ENCODE measurements around the gene PLPPR2.
A peak's percentile ranks its signal among the peaks of the same experiment; 100 is the strongest.
"Not testable (repeated sequence)": the region's sequence is repeated elsewhere in the genome, so short reads cannot be mapped to it uniquely, and the experiment has no call there.

The PLPPR2 gene

GRCh38 chr19:11339254-11340098 lies 15.8 kb upstream of the PLPPR2 start, which contains the start of gene RAB3D:
Gene RAB3D (minus strand): TSS chr19:11339657. CDS start chr19:11337399, 2,258 bp downstream.
- Histone ChIP-seq H3K9me3 (ENCODE audit: control insufficient read depth, insufficient read depth, low read length) (no peaks in the 10 kb centered on the region), H3K79me2 (ENCODE audit: control insufficient read depth, low read length) (peaks cover 2% of the 10 kb centered on the region; the same call in 1 of the 2 replicates), H3K4me1 (ENCODE audit: control insufficient read depth, low read length) (peaks cover 19% of the 10 kb centered on the region), H3F3A (ENCODE audit: control insufficient read depth, insufficient read depth) (no peaks in the 10 kb centered on the region), H3K4me2 (ENCODE audit: low read length) (peak within 1 kb of the TSS; percentile 53), H3K4me3 (ENCODE audit: low read length) (peak within 1 kb of the TSS; percentile 76), H3K9me2 (replicated peaks; ENCODE audit: control insufficient read depth, low read length) (no peaks in the 10 kb centered on the region), H3K27me3 (ENCODE audit: control insufficient read depth, low read length) (no peaks in the 10 kb centered on the region), H3K27ac (ENCODE audit: low read depth, low read length) (no peak within 1 kb of the TSS), H4K20me1 (ENCODE audit: control insufficient read depth, insufficient read depth, low read depth, low read length) (no peaks in the 10 kb centered on the region), H3K36me3 (ENCODE audit: control insufficient read depth, low read length) (peaks cover 15% of the 10 kb centered on the region)
- TF ChIP-seq CTCF (IDR thresholded peaks at IDR 0.05; ENCODE audit: low read depth, low read length, poor library complexity, severe bottlenecking) (no peak), EZH2phosphoT487 (IDR thresholded peaks at IDR 0.05; ENCODE audit: borderline replicate concordance, low read length) (no peak)

- not testable (repeated sequence) for H3K9me3 ChIP-seq (ENCODE audit: control insufficient read depth, insufficient read depth, low read length); H3K79me2 ChIP-seq (ENCODE audit: control insufficient read depth, low read length); H4K20me1 ChIP-seq (ENCODE audit: control insufficient read depth, insufficient read depth, low read depth, low read length); H3K9me2 ChIP-seq (replicated peaks; ENCODE audit: control insufficient read depth, low read length); H3K27me3 ChIP-seq (ENCODE audit: control insufficient read depth, low read length); H3K27ac ChIP-seq (ENCODE audit: low read depth, low read length); H3F3A ChIP-seq (ENCODE audit: control insufficient read depth, insufficient read depth)
- H3K4me3 ChIP-seq (ENCODE audit: low read length), result peak overlapping the region; percentile 76
- H3K4me1 ChIP-seq (ENCODE audit: control insufficient read depth, low read length), result peaks cover 24% of the 10 kb centered on the region
- peak overlapping the region; percentile 53 for H3K4me2 ChIP-seq (ENCODE audit: low read length)
- peaks cover 15% of the 10 kb centered on the region for H3K36me3 ChIP-seq (ENCODE audit: control insufficient read depth, low read length)
These were observed 15.1 kb upstream of the PLPPR2 start for GRCh38 chr19:11340099-11340467.

- Histone ChIP-seq H3K4me2 (ENCODE audit: low read length) (no peak overlapping the region), H3K27me3 (ENCODE audit: control insufficient read depth, low read length) (no peaks in the 10 kb centered on the region), H3K36me3 (ENCODE audit: control insufficient read depth, low read length) (peaks cover 11% of the 10 kb centered on the region), H3K9me2 (replicated peaks; ENCODE audit: control insufficient read depth, low read length) (no peaks in the 10 kb centered on the region), H3K4me3 (ENCODE audit: low read length) (no peak overlapping the region), H3K9me3 (ENCODE audit: control insufficient read depth, insufficient read depth, low read length) (no peaks in the 10 kb centered on the region), H3K27ac (ENCODE audit: low read depth, low read length) (no peak overlapping the region), H3K4me1 (ENCODE audit: control insufficient read depth, low read length) (peaks cover 37% of the 10 kb centered on the region), H3K79me2 (ENCODE audit: control insufficient read depth, low read length) (peaks cover 14% of the 10 kb centered on the region), H4K20me1 (ENCODE audit: control insufficient read depth, insufficient read depth, low read depth, low read length) (no peaks in the 10 kb centered on the region), H3F3A (ENCODE audit: control insufficient read depth, insufficient read depth) (no peaks in the 10 kb centered on the region)
- TF ChIP-seq EZH2phosphoT487 (IDR thresholded peaks at IDR 0.05; ENCODE audit: borderline replicate concordance, low read length) (no peak), CTCF (IDR thresholded peaks at IDR 0.05; ENCODE audit: low read depth, low read length, poor library complexity, severe bottlenecking) (no peak)
These were observed 12.8 kb upstream of the PLPPR2 start for GRCh38 chr19:11342429-11342828.

GRCh38 chr19:11345122-11345803 lies 10.0 kb upstream of the PLPPR2 start:
- Histone ChIP-seq H3K27ac (ENCODE audit: low read depth, low read length) (no peak overlapping the region), H3K79me2 (ENCODE audit: control insufficient read depth, low read length) (peaks cover 14% of the 10 kb centered on the region), H3K4me1 (ENCODE audit: control insufficient read depth, low read length) (peaks cover 27% of the 10 kb centered on the region), H3K36me3 (ENCODE audit: control insufficient read depth, low read length) (peaks cover 11% of the 10 kb centered on the region), H3K9me3 (ENCODE audit: control insufficient read depth, insufficient read depth, low read length) (peaks cover 6% of the 10 kb centered on the region; the same call in 1 of the 2 replicates), H4K20me1 (ENCODE audit: control insufficient read depth, insufficient read depth, low read depth, low read length) (no peaks in the 10 kb centered on the region), H3K4me3 (ENCODE audit: low read length) (peak overlapping the region; percentile 94), H3K9me2 (replicated peaks; ENCODE audit: control insufficient read depth, low read length) (no peaks in the 10 kb centered on the region), H3K4me2 (ENCODE audit: low read length) (peak overlapping the region; percentile 87), H3F3A (ENCODE audit: control insufficient read depth, insufficient read depth) (no peaks in the 10 kb centered on the region), H3K27me3 (ENCODE audit: control insufficient read depth, low read length) (no peaks in the 10 kb centered on the region)
- TF ChIP-seq CTCF (IDR thresholded peaks at IDR 0.05; ENCODE audit: low read depth, low read length, poor library complexity, severe bottlenecking) (no peak), EZH2phosphoT487 (IDR thresholded peaks at IDR 0.05; ENCODE audit: borderline replicate concordance, low read length) (no peak)

All from DOHH2 (cell line).